K562 (cell line): ENCODE results near the gene COL4A2. TPM values are rescaled to one million over a fixed set of nuclear protein-coding genes. Genes with fewer than 3 reads are reported as not detected.
"Not testable (repeated sequence)": the region's sequence is repeated elsewhere in the genome, so short reads cannot be mapped to it uniquely, and the experiment has no call there.

Experiments used
- ATAC-seq: fragments of 200-7000 bp; cut with Tn5 transposase; 3 replicates; pipeline ENCODE4 v1.9.1; 2020; ENCODE audit warnings: moderate library complexity
- BruUV-seq: library from RNA; stranded (reverse); fragments of 400-500 nt; replicated peaks from 2 replicates; lab custom pipeline; 2021; lab: Mats Ljungman, UMichigan
- CTCF ChIA-PET: fragments of 300-600 bp; formaldehyde crosslinking; extraction: SDS; loops from one replicate; lab custom pipeline; 2021; ENCODE audit warnings: low intra/inter-chr PET ratio; lab: Yijun Ruan, JAX
- POLR2A ChIA-PET: fragments of 300-600, 350-650 bp; sonication (Branson Sonifier 250); formaldehyde crosslinking; extraction: SDS; loops from one replicate; lab custom pipeline; 2021; ENCODE audit warnings: antibody characterized with exemption, inconsistent platforms; lab: Yijun Ruan, JAX
- DNase-seq, 4 experiments: peaks; one replicate each; pipeline versions ENCODE4 v3.0.0 to v3.0.0-alpha.2; 2011 to 2018; ENCODE audit warnings: low spot score in 3 of 4, mixed read lengths in 3 of 4; ENCODE audit errors: extremely low read depth in 1 of 4
- FAIRE-seq: peaks from 2 replicates; lab custom pipeline; 2011; peaks lifted over from hg19 to GRCh38; lab: Jason Lieb, UNC
- H2AFZ ChIP-seq: 2 replicates; pipeline ENCODE4 v1.6.0; 2011; ENCODE audit warnings: low read depth, low read length, control low read depth, inconsistent platforms
- H3K27ac ChIP-seq: fragments of 200-600 bp; 3 replicates; pipeline ENCODE4 v1.8.0; 2011; ENCODE audit warnings: low read depth, mild to moderate bottlenecking, control low read depth, inconsistent platforms, low read length, moderate library complexity, mixed read lengths; ENCODE audit errors: extremely low read depth
- H3K27me3 ChIP-seq, 2 experiments: fragments of 300-600 bp in 1 of 2; 2 replicates in 1 of 2; 3 replicates in 1 of 2; pipeline versions ENCODE4 v1.6.0 to v1.8.0; 2011; ENCODE audit warnings: inconsistent platforms in 2 of 2, low read length in 2 of 2, mild to moderate bottlenecking in 1 of 2, mixed read lengths in 1 of 2, moderate library complexity in 1 of 2; ENCODE audit not compliant: control insufficient read depth in 2 of 2, insufficient read depth in 2 of 2
- H3K36me3 ChIP-seq: fragments of 300-600 bp; 3 replicates; pipeline ENCODE4 v1.8.0; 2011; ENCODE audit warnings: mild to moderate bottlenecking, low read length, inconsistent platforms; ENCODE audit not compliant: control insufficient read depth, insufficient read depth
- H3K4me1 ChIP-seq, 2 experiments: fragments of 200-600 bp in 1 of 2; replicated peaks in 1 of 2; 2 replicates in 1 of 2; 3 replicates in 1 of 2; pipeline versions ENCODE4 v1.5.1 to v1.8.0; 2011; ENCODE audit warnings: inconsistent platforms in 2 of 2, low read length in 2 of 2, mild to moderate bottlenecking in 1 of 2, mixed read lengths in 1 of 2, moderate library complexity in 1 of 2; ENCODE audit not compliant: control insufficient read depth in 2 of 2, insufficient read depth in 2 of 2
- H3K4me2 ChIP-seq: 2 replicates; pipeline ENCODE4 v1.6.1; 2011; ENCODE audit warnings: low read length, control low read depth, inconsistent platforms, mixed read lengths; ENCODE audit not compliant: insufficient read depth
- H3K4me3 ChIP-seq: fragments of 200-600 bp; sonication (generic), shearing (Covaris generic); 2 replicates; pipeline ENCODE4 v1.5.1; 2016; ENCODE audit warnings: control low read depth, inconsistent platforms
- H3K79me2 ChIP-seq: fragments of 200-600 bp; 3 replicates; pipeline ENCODE4 v1.8.0; 2011; ENCODE audit warnings: low read length, inconsistent platforms; ENCODE audit not compliant: control insufficient read depth, insufficient read depth
- H3K9ac ChIP-seq, 2 experiments: 2 replicates each; pipeline versions ENCODE4 v1.6.0 to v1.6.1; 2011; ENCODE audit warnings: low read depth in 2 of 2, low read length in 2 of 2, control low read depth in 1 of 2, inconsistent platforms in 1 of 2, mild to moderate bottlenecking in 1 of 2, mixed read lengths in 1 of 2; ENCODE audit not compliant: insufficient read depth in 1 of 2
- H3K9me1 ChIP-seq: one replicate; pipeline ENCODE4 v1.6.0; 2011; ENCODE audit warnings: inconsistent platforms, mild to moderate bottlenecking, low read length, moderate library complexity; ENCODE audit not compliant: control insufficient read depth, insufficient read depth
- H3K9me3 ChIP-seq: replicated peaks from 2 replicates; pipeline ENCODE4 v1.5.1; 2011; ENCODE audit warnings: low read depth, low read length, inconsistent platforms; ENCODE audit not compliant: control insufficient read depth, insufficient read depth
- H4K20me1 ChIP-seq: replicated peaks from 2 replicates; pipeline ENCODE4 v1.6.1; 2011; ENCODE audit warnings: low read length, inconsistent platforms, mixed read lengths; ENCODE audit not compliant: control insufficient read depth, insufficient read depth
- HIVEP1 ChIP-seq: fragments of 250-450 bp; sonication (Bioruptor Pico); IDR thresholded peaks from 2 replicates; pipeline ENCODE4 v1.4.0; 2020; ENCODE audit warnings: mild to moderate bottlenecking
- MECOM ChIP-seq: fragments of 250-450 bp; sonication (Bioruptor Pico); IDR thresholded peaks from 2 replicates; pipeline ENCODE4 v1.8.0; 2022; ENCODE audit warnings: inconsistent platforms
- RBM17 ChIP-seq: fragments of 200-400 bp; formaldehyde crosslinking; IDR thresholded peaks from 2 replicates; pipeline ENCODE4 v1.6.1; 2017; ENCODE audit warnings: low read depth, mild to moderate bottlenecking, low read length, borderline replicate concordance
- SAFB ChIP-seq: fragments of 200-400 bp; formaldehyde crosslinking; IDR thresholded peaks from 2 replicates; pipeline ENCODE4 v1.6.1; 2017; ENCODE audit warnings: low read depth, low read length, borderline replicate concordance
- ZBTB1 ChIP-seq: sonication (generic); formaldehyde crosslinking; IDR thresholded peaks from 2 replicates; pipeline ENCODE4 v1.8.1; 2023; ENCODE audit warnings: missing genetic modification reagents, low read depth, mild to moderate bottlenecking, borderline replicate concordance
- WGBS: fragments of 100-300 bp; shearing (Covaris generic); methylation state at CpG from one replicate; pipeline ENCODE4 v1.1.6; 2016; ENCODE audit warnings: low coverage, mixed read lengths; ENCODE audit not compliant: insufficient coverage; ENCODE audit errors: missing lambda C conversion rate; 5-methylcytosine and 5-hydroxymethylcytosine counted together
- in situ Hi-C: fragments of 300-500 bp; cut with MboI; formaldehyde crosslinking; loops from 4 replicates; pipeline ENCODE4 v1.15.0; 2018; ENCODE audit warnings: inconsistent platforms, mixed read lengths
- intact Hi-C: fragments of 100-400 bp; cut with micrococcal nuclease; formaldehyde crosslinking; loops from 2 replicates; pipeline ENCODE4 v1.14.2; 2022
- polyA plus RNA-seq, 8 experiments: library from polyadenylated mRNA; depleted of rRNA in 4 of 8; stranded (reverse) in 5 of 8; unstranded in 3 of 8; fragments of >200 nt; fragmentation: Nextera tagmentation in 2 of 8; fragmentation: Illumina TruSeq in 1 of 8; extraction: Ambion mirVana in 2 of 8; extraction: Trizol in 1 of 8; gene quantifications; 2 replicates each; pipeline versions ENCODE4 v1.2.1 to v1.2.3, GENCODE V29; 2011 to 2014; ENCODE audit warnings: inconsistent platforms in 1 of 8, missing spikeins in 1 of 8
- total RNA-seq, 7 experiments: library from RNA; depleted of rRNA in 6 of 7; stranded (reverse); fragments of >200 nt in 6 of 7; fragmentation: Illumina TruSeq in 2 of 7; extraction: Trizol in 2 of 7; gene quantifications; 2 replicates each; pipeline versions ENCODE4 v1.2.1 to v1.2.3, GENCODE V29; 2011 to 2021; ENCODE audit warnings: low replicate concordance in 1 of 7

The COL4A2 gene
- total and polyA plus RNA-seq, 9 of the 15 experiments (the other 6 are each of a cell fraction or from before 2014, with no cell fraction given): 0.13 to 15.2 (median 8.1) TPM

- H3K9me1 ChIP-seq, H3K4me2 ChIP-seq, H4K20me1 ChIP-seq, H3K27me3 ChIP-seq, DNase-seq, ATAC-seq, FAIRE-seq, H3K79me2 ChIP-seq, in situ Hi-C loops, H2AFZ ChIP-seq, BruUV-seq, CTCF ChIA-PET, H3K9me3 ChIP-seq, intact Hi-C loops, H3K27ac ChIP-seq, H3K4me3 ChIP-seq, H3K36me3 ChIP-seq, H3K9ac ChIP-seq: not testable (repeated sequence)
- peaks cover 2 to 13% of the 10 kb centered on the region in 2 experiments; a peak in 4 of 5 replicates for H3K4me1 ChIP-seq
- POLR2A ChIA-PET: interaction anchor here (0.7 kb wide), 1 partner anchor 21 kb away, joined by 3 read pairs; no protein-coding TSS in a partner anchor
- no CpG with 5 or more reads among the region's 3 CpGs for WGBS
Observed at GRCh38 chr13:110486880-110487279, 179.8 kb downstream of the COL4A2 start.

GRCh38 chr13:110490009-110490770 lies 183.1 kb downstream of the COL4A2 start:
- ChIA-PET POLR2A (no interaction called here), CTCF (no interaction called here)
- Histone ChIP-seq H3K9me3 (no peaks in the 10 kb centered on the region), H3K27me3 (no peaks in the 10 kb centered on the region; a peak in 1 of 5 replicates), H2AFZ (no peak overlapping the region), H4K20me1 (no peaks in the 10 kb centered on the region), H3K4me1 (peaks cover 0 to 23% of the 10 kb centered on the region in 2 experiments; a peak in 4 of 5 replicates), H3K4me2 (no peak overlapping the region), H3K27ac (no peak overlapping the region), H3K4me3 (no peak overlapping the region), H3K36me3 (no peaks in the 10 kb centered on the region), H3K9ac (no peak overlapping the region; a peak in 1 of 4 replicates), H3K9me1 (peaks cover 3% of the 10 kb centered on the region), H3K79me2 (no peaks in the 10 kb centered on the region)
- TF ChIP-seq MECOM (CRISPR knock-in tag) (no peak), SAFB (no peak), ZBTB1 (CRISPR knock-in tag) (no peak), HIVEP1 (CRISPR knock-in tag) (no peak), RBM17 (no peak)
- in situ Hi-C loops: no loop called here
- DNase-seq (no peak), FAIRE-seq (no peak), ATAC-seq (peak; percentile 58)
- intact Hi-C loops: no loop called here
- BruUV-seq: no TSS peak
- 17% methylated on average over 18 of the region's 24 CpGs for WGBS
